SU-DHL-6 (cell line): ENCODE measurements around the gene AKAP12.

Experiments
- CTCF ChIP-seq: fragments of 200-600 bp; sonication (generic); IDR thresholded peaks from one replicate; pipeline ENCODE4 v1.5.1; 2017; ENCODE audit warnings: antibody characterized with exemption, mild to moderate bottlenecking, low read length, moderate library complexity; ENCODE audit not compliant: insufficient read depth, poor library complexity, severe bottlenecking
- EZH2phosphoT487 ChIP-seq: fragments of 200-600 bp; sonication (generic), shearing (Covaris generic); conservative IDR thresholded peaks from 2 replicates; pipeline ENCODE4 v1.6.1; 2018; ENCODE audit warnings: mild to moderate bottlenecking, antibody characterized with exemption, low read length, moderate library complexity, mixed read lengths

DNA sequence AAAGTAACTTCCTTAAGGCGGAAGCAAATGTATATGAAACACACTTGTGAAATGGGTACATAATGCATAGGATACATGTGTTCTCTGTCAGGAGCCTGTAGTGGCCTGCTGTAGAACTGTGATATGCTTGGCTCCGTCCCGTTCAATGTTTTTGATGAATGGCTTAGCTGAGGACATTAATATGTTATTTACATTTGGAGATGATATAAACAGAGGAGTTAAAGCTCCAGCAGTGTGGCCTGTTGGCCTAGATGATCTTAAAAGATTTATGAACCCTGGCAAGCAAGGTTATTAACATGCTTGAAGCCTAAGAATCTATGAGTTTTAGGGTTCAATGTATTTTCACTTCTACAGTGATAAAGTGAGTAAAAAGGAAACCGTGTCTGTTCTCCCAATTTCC lies 59.2 kb downstream of the AKAP12 start:
- TF ChIP-seq CTCF (no peak), EZH2phosphoT487 (no peak)
